Activated T-helper 1 cell treated with anti-CD3 and anti-CD28 coated beads, Interleukin-2, amount 50 U/mL, for 16 hours (primary cell): ENCODE results near the gene QSOX2.

Experiments used
- DNase-seq, 2 donors: peaks; one replicate each; pipeline ENCODE4 v3.0.0-alpha.2; 2020; ENCODE audit warnings: low read depth in 1 of 2, low spot score in 1 of 2

The QSOX2 gene

GRCh38 chr9:136204838-136205706 is 40.5 kb downstream of the QSOX2 start, which contains the start of gene LHX3:
TSS of gene LHX3 (minus strand) at chr9:136205128. CDS start at chr9:136205012, 116 bp downstream.
- no peak for DNase-seq

DNA sequence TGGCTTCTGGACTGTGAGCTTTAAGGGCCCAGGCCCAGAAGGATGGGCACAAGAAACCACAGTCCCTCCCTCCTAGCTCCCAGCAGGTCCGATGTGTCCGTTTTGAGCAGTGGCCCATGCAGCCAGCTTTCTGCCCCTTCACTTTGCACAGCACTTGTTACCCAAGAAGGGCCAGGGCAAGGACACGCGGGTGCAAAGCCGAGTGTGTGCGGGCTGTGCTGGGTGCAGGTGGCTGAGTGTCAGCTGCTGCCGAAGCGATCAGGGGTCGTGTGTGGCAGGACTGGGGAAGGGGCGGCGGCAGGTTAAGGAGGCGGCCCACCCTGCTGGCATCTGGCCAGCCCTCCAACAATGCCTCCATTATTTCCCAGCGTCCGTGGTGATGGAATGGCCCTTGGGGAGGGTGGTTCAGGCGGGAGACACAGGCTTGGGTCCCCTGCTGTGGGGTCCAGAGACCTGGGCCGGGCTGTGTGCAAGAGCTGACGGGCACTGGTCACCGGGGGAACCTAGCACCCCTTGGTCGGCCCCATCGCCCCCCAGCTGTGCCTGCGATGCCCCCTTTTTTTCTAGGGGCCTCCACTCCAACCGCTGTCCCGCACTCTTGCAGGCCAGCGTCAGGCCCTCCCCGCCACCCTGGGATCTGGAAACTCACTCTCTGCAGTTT is 41.3 kb downstream of the QSOX2 start:
- DNase-seq = no peak

- no peak for DNase-seq
Measured at GRCh38 chr9:136203408-136204144, 42.0 kb downstream of the QSOX2 start.

DNA sequence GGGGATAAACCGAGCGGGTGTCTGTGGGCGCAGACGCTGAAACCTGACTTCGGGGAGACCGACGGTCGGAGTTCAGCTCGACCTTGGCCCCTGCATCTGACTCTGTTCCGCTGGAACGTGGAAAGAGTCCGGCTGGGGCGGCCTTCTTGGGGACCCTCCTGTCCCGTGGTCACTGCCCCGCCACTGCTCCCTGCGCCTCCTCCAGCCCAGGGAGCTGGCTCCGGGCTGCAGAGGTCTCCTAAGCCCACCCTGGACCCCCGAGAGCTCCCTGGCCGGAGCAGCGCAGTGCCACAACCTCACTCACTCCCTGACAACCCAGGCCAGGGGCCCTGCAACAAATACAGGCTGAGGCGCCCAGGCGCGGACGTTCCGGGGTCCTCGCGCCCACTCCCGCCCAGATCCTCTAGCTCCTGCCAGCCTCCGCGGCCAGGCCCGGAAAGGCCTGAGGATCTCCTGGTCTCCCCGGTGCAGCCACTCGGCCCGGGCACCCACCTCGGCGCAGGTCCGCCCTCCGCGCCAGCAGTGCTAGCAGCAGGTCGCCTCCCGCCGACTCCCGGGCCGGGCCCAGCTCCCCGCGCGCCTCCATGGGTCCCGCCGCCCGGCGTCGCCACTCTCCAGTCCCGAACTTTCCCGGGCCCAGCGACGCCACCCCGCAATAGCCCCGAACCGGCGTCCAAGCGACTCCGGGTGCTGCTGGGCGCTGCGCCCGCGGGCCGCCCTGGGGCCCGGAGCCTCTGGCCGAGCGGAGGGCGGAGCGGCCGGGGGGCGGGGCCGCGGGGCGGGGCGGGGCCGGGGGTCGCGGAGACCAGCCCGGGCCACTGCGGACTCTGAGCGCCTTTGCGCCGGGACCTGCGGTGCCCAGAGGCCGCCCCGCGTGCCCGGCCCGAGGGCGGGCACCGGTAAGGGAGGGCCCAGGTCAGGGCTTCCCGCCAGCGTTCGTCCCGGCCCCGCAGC is 42.9 kb downstream of the QSOX2 start:
- DNase-seq = no peak

DNA sequence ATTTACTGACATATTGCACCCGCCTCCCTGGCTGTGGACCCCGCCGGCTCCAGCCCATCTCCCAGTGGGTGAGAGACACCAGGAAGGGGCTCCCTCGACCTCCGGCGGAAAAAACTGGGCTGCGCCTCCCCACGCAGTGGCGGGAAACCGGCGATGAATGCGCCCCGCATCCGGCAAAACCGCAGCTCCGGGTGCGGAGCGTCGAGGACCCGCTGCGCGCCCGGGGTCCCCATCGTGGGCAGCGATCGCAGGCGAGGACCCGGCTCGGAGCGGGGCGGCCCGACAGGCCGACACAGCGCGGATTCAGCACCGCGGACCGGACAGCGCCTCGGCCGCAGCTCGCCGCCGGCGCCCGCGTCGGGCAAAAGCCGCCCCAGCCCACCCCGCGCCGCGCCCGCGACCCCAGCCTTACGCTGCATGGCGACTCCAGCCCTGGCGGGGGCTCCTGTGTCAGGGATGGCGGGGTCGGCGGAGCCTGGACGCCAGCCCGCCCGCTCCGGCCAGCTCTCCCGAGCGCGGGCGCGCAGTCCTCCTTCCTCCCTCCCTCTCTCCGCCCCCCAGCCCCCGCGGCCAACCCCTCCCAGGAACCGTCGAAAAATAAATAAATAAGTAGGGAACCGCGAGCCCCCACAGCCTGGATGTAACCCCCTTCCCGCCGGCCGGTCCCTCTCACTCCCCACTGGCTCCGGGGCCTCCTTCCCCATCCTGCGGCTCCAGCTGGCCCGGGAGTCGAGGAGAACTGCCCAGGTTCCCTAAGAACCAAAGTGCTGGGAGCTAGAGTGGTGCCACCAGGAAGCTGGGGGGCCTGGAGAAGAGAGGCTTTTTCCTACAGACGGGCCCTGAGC is 43.8 kb downstream of the QSOX2 start:
- DNase-seq = no peak

DNA sequence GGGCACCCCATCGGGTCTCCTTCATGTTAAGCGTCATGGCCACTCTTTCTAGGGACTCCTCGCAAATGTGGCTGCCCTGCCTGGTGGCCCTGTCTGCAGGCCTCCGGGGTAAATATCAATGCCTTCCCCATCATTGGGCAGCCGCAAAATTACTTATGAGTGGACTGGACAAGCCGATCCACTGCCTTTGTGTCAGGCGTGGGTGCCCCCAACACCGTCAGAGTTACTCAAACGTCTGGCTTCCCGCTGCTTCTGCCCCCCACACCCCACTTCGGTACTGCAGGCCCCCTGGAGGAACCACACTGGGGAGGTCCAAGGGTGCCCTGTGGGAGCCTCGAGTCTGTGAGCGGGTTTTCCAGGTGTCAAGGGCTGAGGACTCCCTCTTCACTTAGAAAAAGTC is 44.4 kb downstream of the QSOX2 start:
- no peak for DNase-seq

GRCh38 chr9:136200424-136200823 is 45.2 kb downstream of the QSOX2 start:
- DNase-seq = no peak

DNA sequence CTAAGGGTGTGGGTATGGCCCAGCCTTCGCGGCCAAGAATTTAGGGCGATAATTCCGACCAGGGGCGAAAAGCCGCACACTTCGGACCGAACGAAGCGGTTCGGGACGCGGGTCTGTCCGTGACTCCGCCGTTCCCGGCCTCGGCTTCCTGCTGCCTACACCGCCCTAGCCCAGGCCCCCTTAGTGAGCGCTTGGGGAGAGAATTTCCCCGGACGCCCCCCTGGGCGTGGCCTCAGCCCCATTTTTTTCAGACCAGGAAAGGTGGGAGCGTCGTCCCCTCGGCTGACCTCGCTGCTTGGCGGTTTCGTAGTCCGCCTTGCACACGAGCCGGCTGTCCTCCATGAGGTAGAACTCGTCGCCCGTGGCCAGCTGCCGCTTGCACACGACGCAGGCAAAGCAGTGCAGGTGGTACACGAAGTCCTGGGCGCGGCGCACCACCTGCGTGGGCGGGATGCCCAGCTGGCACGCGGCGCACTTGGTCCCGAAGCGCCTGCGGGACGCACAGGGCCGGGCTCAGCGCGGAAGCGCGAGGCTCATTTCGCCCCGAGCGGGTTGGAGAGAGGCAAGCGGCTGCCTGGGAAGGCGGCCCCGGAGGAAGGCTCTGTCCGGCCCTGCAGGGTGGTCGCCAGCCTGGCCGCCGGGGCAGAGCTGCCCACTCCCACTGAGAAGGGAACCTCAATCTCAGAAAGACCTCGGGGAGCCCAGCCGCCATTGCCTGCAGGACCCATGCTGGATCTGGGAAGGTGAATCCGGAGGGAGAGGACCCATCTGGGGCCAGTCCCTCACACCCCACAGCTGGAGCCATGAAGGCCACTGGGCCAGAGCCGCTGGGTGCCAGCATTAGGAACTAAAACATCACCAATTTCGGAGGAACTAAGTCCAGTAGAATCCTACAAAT is 46.0 kb downstream of the QSOX2 start:
- DNase-seq = no peak

GRCh38 chr9:136198605-136199083 is 47.0 kb downstream of the QSOX2 start:
- DNase-seq = no peak

DNA sequence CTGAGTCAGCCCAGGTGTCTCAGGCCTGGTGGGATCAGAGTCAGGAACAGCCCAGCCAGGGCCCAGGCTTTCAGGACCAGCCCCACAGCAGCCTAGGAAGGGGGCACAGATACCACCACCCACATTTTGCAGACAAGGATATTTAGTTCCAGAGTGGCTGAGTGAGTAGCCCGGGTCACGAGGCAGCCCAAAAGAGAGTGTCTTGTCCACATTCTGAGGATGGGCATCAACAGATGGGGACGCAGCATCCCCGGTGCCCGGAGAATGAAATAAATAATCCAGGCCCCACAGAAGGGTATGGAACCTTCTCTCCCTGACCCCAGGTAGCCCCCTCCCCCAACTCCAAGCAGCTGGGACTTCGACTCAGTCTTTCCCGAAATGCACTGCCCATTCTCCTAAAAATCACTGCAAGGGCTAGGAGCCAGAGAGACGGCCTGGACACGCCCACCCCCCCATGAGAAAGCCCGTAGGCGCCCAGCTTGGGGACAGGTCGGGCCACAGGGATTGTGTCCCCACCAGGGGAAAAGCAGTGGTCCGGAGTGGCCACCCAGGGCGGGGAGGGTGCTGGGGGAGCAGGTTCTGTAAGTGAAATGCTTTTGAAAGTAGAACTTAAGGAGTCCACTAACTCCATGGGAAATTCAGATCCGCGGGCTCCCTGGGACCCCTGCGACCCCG is 47.5 kb downstream of the QSOX2 start:
- no peak for DNase-seq

DNA sequence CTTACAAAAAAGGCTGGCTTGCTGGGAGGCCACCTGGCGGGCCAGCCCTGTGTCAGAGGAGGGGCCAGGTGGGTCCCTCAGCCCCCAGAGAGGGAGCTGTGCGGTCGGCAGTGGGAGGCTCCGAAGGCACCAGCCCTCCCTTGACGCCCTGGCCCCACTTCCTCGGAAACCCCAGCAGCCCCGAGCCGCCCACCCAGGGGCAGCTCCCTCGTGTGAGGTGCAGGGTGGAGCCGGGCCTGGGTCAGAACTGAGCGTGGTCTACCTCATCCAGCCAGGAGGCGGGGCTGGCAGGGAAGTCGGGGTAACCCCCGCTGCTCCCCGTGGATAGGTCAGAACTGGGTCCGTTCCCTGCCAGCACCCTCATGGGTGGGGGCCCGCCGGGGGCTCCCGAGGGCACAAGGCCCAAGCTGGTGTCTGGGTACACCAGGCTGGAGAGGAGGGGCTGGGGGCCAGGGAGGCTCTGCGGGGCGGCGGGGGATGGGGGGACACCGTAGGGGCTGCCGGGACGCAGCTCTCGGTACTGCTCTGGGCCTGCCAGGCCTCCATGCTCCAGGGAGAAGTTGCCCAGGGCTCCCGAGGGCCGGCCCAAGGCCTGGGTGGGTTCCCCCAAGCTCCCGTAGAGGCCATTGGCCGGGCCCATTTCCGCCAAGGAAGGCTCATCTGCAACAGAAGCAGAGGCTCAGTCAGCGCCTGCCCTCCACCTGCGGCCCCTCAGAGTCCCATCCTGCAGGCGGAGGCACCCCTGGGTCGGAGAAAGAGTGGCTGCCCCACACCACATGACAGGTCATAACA is 48.3 kb downstream of the QSOX2 start:
- DNase-seq = no peak

- no peak for DNase-seq
Measured at GRCh38 chr9:136196404-136197083, 49.1 kb downstream of the QSOX2 start.

- no peak for DNase-seq
Measured at GRCh38 chr9:136194540-136194939, 51.1 kb downstream of the QSOX2 start.

DNA sequence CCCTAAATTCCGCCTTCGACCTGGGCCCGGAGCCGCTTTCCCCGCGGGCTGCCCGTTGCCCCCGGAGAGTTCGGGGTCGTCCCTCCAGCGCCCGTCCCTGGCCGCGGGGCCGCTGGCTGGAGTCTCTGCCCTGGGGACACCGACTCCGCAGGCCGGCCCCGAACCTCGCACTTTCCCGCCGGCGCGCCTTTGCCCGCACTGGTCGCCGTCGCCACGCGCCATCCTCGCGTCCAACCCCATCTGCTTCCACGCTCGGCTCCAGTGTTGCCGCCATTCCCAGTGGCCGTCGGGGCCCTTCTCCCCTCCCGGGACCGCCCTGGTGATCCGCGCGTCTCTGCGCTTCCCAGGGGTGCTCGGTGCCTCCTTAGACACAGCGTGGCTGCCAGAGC is 51.7 kb downstream of the QSOX2 start:
- DNase-seq = no peak

DNA sequence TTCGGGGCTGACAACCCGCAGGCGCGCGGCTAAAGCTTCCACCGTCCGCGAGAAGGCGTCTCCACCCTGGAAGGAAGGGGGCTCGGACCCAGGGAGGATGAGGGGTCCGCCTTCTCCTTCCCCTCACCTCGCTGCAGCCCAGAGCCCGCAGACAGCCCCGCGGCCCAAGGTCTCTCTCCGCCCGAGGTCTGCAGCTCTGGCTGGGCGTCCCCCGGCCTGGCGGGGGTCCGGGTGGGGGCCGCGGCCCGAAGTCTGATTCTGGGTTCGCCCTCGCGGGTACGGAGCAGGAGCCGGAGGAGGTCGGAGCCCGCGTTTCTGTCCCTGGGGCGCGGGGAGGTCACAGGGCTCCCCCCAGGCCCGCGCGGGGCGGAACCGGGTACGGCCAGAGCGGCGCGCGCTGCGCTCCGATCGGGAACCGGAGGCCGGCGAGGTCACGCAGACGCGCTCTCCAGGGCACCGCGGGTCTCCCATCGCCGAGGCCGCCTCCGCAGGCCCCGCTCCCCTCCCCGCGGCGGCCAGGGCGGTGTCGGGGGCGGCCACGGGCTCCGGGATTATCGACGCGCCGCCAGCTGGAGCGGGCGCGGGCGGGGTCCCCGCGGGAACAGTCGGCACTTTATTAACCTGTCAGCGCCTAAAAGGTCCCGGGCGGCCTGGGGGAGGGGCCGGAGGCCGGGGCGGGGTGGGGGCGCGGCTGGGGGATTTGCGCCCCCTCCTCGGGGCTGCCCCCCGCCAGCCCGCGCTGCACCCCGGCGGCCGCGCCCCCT is 52.3 kb downstream of the QSOX2 start:
- no peak for DNase-seq
